Immature natural killer cell (primary cell): ENCODE data around the gene SPPL2A. TPM values are rescaled to one million over a fixed set of nuclear protein-coding genes. Genes with fewer than 3 reads are reported as not detected.

Source experiments
- DNase-seq, 3 donors: peaks; one replicate each; pipeline ENCODE4 v3.0.0; 2022; ENCODE audit warnings: mixed read lengths in 1 of 3
- H3K27ac Mint-ChIP-seq, 6 donors: one replicate each; pipeline ENCODE4 v1.8.0; 2020; ENCODE audit warnings: mixed read lengths in 6 of 6, mild to moderate bottlenecking in 5 of 6, inconsistent platforms in 4 of 6, moderate library complexity in 3 of 6
- H3K27me3 Mint-ChIP-seq, 3 donors: one replicate each; pipeline ENCODE4 v1.8.0; 2020 to 2021; ENCODE audit warnings: low read depth in 3 of 3, mild to moderate bottlenecking in 3 of 3, mixed read lengths in 3 of 3, moderate library complexity in 3 of 3, inconsistent platforms in 1 of 3
- H3K36me3 Mint-ChIP-seq, 3 donors: one replicate each; pipeline ENCODE4 v1.8.0; 2020; ENCODE audit warnings: mixed read lengths in 3 of 3, inconsistent platforms in 2 of 3, mild to moderate bottlenecking in 2 of 3
- H3K4me1 Mint-ChIP-seq, 2 donors: one replicate each; pipeline ENCODE4 v1.8.0; 2020; ENCODE audit warnings: inconsistent platforms in 2 of 2, mild to moderate bottlenecking in 2 of 2, mixed read lengths in 2 of 2, moderate library complexity in 1 of 2
- H3K4me3 Mint-ChIP-seq, 5 donors: one replicate each; pipeline ENCODE4 v1.8.0; 2020; ENCODE audit warnings: mild to moderate bottlenecking in 5 of 5, mixed read lengths in 5 of 5, inconsistent platforms in 3 of 5, moderate library complexity in 3 of 5
- H3K9me3 Mint-ChIP-seq, 6 donors: one replicate each; pipeline ENCODE4 v1.8.0; 2020; ENCODE audit warnings: mild to moderate bottlenecking in 6 of 6, mixed read lengths in 6 of 6, inconsistent platforms in 4 of 6, moderate library complexity in 3 of 6
- polyA plus RNA-seq, 3 donors: library from polyadenylated mRNA; unstranded; fragments of 300-500 nt; fragmentation: Illumina TruSeq; gene quantifications; one replicate each; pipeline ENCODE4 v1.2.3, GENCODE V29; 2021

SPPL2A gene
- polyA plus RNA-seq, 3 donors from 2014 or later, result 127 to 219 (median 148) TPM

DNA sequence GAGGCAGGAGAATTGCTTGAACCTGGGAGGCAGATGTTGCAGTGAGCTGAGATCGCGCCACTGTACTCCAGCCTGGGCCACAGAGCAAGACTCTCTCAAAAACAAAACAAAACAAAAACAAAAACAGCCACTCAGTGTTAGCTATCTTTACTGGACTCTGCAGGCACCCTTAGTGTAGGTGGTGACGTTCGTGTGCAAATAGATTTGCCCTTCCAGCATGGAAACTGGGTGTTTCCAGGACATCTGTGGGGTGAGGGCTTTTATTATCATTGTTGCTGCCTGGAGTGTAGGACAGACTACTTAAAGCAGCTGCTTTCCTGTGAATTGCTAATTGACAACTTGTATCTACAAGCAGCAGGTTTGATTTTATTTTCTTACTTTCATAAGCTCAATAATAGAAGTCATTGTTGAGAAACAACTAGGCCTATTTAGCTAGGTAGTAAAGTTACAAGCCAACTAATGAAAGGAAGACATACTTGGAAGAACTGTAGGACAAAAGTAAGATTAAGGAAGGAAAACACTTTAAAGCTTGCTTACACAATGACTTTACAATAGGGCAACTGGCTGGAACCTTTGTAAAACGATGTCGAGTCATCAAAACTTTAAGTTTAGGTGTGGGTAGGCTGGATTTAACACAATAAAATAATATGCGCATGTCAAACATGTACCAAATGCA, 25.4 kb upstream of the SPPL2A start:
- no peak overlapping the region for H3K4me3 Mint-ChIP-seq
- H3K27me3 Mint-ChIP-seq, result peaks cover 0 to 5% (median 0%) of the 10 kb centered on the region in 3 donors
- no peak overlapping the region for H3K27ac Mint-ChIP-seq
- H3K36me3 Mint-ChIP-seq, result no peaks in the 10 kb centered on the region
- H3K9me3 Mint-ChIP-seq, result no peaks in the 10 kb centered on the region
- DNase-seq, result no peak
- H3K4me1 Mint-ChIP-seq, result no peaks in the 10 kb centered on the region

DNA sequence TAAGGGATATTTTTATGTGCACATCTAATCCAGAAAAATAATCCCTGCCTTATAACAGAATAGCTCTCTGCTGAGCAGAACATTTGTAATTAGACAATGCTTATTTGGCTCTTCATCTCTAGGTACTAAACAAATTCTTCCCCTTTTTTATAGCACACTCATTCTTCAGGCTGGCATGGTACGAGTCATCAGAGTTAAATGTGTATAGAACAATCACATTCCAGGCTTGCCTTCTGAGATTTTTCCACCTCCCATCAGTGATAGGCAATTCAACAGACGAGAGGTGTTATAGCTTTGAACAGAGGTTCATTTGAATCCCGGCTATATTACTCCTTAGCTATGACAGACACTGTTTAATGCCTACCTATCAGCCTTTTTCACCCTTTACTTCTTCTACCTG, 21.4 kb upstream of the SPPL2A start:
- Mint-ChIP-seq H3K4me1 (no peaks in the 10 kb centered on the region), H3K27ac (no peak overlapping the region), H3K27me3 (peaks cover 0 to 7% (median 2%) of the 10 kb centered on the region in 3 donors), H3K36me3 (no peaks in the 10 kb centered on the region), H3K9me3 (no peaks in the 10 kb centered on the region), H3K4me3 (no peak overlapping the region)
- DNase-seq, result no peak

- Mint-ChIP-seq H3K27ac (no peak overlapping the region), H3K4me3 (no peak overlapping the region), H3K4me1 (no peaks in the 10 kb centered on the region), H3K9me3 (no peaks in the 10 kb centered on the region), H3K27me3 (peaks cover 0 to 7% (median 2%) of the 10 kb centered on the region in 3 donors), H3K36me3 (no peaks in the 10 kb centered on the region)
- no peak for DNase-seq
Observed at GRCh38 chr15:50786438-50786837, 20.9 kb upstream of the SPPL2A start.

- Mint-ChIP-seq H3K4me1 (no peaks in the 10 kb centered on the region), H3K4me3 (no peak overlapping the region), H3K36me3 (no peaks in the 10 kb centered on the region), H3K9me3 (no peaks in the 10 kb centered on the region), H3K27ac (no peak overlapping the region), H3K27me3 (peaks cover 0 to 7% (median 2%) of the 10 kb centered on the region in 3 donors)
- no peak for DNase-seq
Observed at GRCh38 chr15:50783895-50784294, 18.4 kb upstream of the SPPL2A start.

DNA sequence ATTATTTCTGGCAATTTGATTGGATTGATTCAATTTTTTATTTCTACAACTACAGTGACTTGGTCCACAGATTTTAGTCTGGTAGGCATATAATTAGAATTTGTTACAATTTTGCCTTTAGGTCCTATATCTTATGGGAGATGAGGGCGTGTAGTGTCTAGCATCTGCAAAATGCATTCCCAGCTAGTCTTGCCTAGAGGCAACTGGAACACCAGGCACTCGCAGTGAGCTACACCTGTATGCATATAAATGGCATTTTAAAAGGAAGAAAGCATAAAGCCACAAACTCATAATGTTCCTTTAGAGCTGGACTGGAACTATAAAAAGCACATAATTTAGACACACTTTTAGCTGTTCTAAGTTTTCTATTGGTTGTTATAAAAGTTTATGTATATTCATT, 17.9 kb upstream of the SPPL2A start:
- Mint-ChIP-seq H3K27me3 (peaks cover 0 to 7% (median 2%) of the 10 kb centered on the region in 3 donors), H3K4me3 (no peak overlapping the region), H3K4me1 (no peaks in the 10 kb centered on the region), H3K27ac (no peak overlapping the region), H3K9me3 (no peaks in the 10 kb centered on the region), H3K36me3 (no peaks in the 10 kb centered on the region)
- no peak for DNase-seq

DNA sequence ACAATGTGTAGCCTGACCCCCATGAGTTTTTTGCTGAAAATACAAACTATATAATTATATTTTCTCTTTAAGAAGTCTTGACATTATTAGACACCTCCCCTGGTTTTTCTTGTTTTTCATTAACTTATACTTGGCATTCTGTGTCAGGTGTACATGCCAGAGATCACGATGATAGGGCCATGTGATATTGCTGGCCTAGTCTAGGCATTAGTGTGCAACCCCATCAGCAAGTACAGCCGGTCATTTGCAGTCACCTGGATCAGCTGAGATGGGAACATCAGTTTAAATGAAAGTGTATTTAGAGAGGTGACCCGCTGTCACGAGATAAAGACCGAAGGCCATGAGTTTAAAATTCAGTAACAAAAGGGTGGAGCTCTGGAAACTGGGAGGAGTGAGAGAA, 12.6 kb upstream of the SPPL2A start:
- Mint-ChIP-seq H3K27me3 (peaks cover 0 to 2% (median 0%) of the 10 kb centered on the region in 3 donors), H3K9me3 (no peaks in the 10 kb centered on the region), H3K4me3 (no peak overlapping the region), H3K4me1 (peaks cover 8 to 12% of the 10 kb centered on the region in 2 donors), H3K27ac (no peak overlapping the region), H3K36me3 (no peaks in the 10 kb centered on the region)
- DNase-seq, result no peak

DNA sequence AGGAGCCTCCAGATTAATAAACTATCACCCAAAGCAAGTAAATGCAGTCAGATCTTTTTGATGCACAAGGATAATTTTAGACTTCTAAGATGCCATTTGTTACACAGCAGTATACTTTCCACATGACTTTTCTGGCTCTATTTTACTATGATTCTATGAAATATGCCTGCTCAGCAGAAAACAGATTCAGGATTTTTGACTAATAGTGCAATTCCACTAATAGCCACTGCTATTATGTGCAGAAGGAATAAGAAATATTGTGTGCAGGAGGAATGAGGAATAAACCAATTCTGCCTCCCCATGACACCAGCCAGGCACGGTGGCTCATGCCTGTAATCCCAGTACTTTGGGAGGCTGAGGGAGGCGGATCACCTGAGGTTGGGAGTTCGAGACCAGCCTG, 11.5 kb upstream of the SPPL2A start:
- Mint-ChIP-seq H3K27ac (peak overlapping the region in 1 of 6 donors; percentile 4), H3K36me3 (no peaks in the 10 kb centered on the region), H3K27me3 (peaks cover 0 to 1% (median 0%) of the 10 kb centered on the region in 3 donors), H3K4me1 (peaks cover 8 to 12% of the 10 kb centered on the region in 2 donors), H3K4me3 (no peak overlapping the region), H3K9me3 (no peaks in the 10 kb centered on the region)
- no peak for DNase-seq

- H3K36me3 Mint-ChIP-seq, result no peaks in the 10 kb centered on the region
- H3K27me3 Mint-ChIP-seq, result no peaks in the 10 kb centered on the region
- peak; percentile 21 to 42 (median 41) for DNase-seq
- no peaks in the 10 kb centered on the region for H3K9me3 Mint-ChIP-seq
- peaks cover 8 to 12% of the 10 kb centered on the region in 2 donors for H3K4me1 Mint-ChIP-seq
- peak overlapping the region in 1 of 5 donors; percentile 34 for H3K4me3 Mint-ChIP-seq
- H3K27ac Mint-ChIP-seq, result peak overlapping the region; percentile 63 to 91 (median 80)
Observed at GRCh38 chr15:50774450-50774849, 8.9 kb upstream of the SPPL2A start.

GRCh38 chr15:50773389-50773788, 7.9 kb upstream of the SPPL2A start:
- Mint-ChIP-seq H3K9me3 (no peaks in the 10 kb centered on the region), H3K4me3 (no peak overlapping the region), H3K36me3 (no peaks in the 10 kb centered on the region), H3K4me1 (peaks cover 8 to 12% of the 10 kb centered on the region in 2 donors), H3K27ac (peak overlapping the region in 4 of 6 donors; percentile 18 to 62 (median 44)), H3K27me3 (peaks cover 0 to 4% (median 0%) of the 10 kb centered on the region in 3 donors)
- no peak for DNase-seq

DNA sequence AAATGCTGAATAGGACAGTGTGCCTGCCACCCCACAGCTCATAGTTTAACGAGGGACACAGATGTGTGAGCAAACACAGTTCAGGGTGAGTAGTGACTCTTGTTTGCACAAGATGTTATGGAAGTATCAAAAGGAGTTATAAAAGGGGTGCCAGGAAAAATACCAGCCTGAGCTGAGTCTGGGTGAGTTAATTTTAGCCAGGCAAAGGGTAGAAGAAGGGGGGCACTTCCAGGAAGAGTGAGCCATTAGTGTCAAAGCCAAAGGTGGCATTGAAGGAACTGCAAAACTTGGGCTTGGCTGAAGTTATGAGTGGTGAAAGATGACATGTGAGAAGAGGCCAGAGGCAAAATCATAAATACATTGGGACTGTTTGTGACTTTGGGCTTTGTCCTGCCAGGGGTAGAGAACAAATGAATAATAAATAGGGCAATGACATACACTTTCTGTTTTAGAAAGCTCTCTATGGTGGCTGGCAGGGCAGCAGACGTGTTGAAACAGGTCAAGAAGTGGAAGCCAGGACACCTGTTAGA, 1.9 kb upstream of the SPPL2A start:
- H3K36me3 Mint-ChIP-seq, result no peaks in the 10 kb centered on the region
- DNase-seq, result no peak
- H3K9me3 Mint-ChIP-seq, result no peaks in the 10 kb centered on the region
- peak overlapping the region in 3 of 5 donors; percentile 29 to 85 (median 42) for H3K4me3 Mint-ChIP-seq
- H3K27ac Mint-ChIP-seq, result peak overlapping the region; percentile 4 to 93 (median 62)
- H3K27me3 Mint-ChIP-seq, result peaks cover 4 to 17% (median 9%) of the 10 kb centered on the region in 3 donors
- H3K4me1 Mint-ChIP-seq, result peaks cover 32 to 39% of the 10 kb centered on the region in 2 donors

DNA sequence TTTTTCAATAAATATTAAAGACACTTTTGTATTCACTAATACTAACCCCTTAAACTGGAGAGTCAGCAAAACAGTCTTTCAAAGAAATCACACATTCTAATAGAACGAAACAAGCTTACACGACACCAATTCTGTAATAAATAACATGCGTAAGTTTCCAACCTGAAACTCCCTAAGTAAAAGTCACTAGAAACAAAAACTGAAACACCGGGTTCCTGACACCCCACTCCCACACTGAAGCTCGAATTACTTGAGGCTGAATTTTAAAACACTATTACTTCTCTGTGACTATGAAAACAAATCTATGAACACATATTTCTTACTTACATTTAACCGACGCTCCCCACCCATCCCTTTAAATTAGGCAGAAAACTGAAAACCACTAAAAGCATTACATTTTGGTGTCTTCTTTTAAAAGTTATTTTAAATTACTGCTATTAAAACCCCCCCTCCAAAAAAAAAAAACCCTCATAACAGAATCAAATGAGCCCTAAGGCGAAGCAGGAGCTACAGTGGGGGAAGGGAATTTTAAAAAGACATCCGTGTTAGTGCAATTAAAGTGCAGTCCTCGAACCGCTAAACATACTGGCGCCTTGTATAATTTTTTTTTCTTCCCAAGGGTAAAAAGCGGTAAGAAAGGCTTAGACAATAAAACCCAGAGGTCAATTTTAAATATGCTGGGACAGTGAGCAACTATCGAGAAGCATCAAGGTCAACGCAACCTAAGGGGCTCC, 878 bp downstream of the SPPL2A start:
- Mint-ChIP-seq H3K27ac (peak overlapping the region; percentile 91 to 98 (median 96)), H3K4me1 (peaks cover 53 to 64% of the 10 kb centered on the region in 2 donors), H3K27me3 (peaks cover 4 to 19% (median 9%) of the 10 kb centered on the region in 3 donors), H3K4me3 (peak overlapping the region; percentile 87 to 97 (median 92)), H3K9me3 (no peaks in the 10 kb centered on the region), H3K36me3 (no peaks in the 10 kb centered on the region)
- peak; percentile 49 to 61 (median 52) for DNase-seq

DNA sequence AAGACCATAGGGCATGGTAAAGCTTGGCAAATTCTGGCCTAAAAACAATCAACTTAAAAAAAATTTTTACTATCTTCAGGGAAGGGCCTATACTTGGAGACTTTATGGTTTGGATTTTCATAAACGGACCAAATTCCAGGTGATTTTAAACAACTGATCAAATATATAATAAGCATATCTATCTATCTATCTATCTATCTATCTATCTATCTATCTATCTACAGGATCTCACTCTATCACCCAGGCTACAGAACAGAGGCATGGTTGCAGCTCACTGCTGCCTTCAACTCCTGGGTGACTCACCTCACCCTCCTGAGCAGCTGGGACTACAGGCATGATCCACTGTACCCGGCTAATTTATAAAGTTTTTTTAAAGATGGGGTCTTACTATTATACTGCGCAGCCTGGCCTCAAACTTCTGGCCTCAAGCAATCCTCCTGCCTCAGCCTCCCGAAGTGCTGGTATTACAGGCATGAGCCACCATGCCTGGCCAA, 6.7 kb downstream of the SPPL2A start:
- peak overlapping the region in 3 of 6 donors; percentile 24 to 78 (median 40) for H3K27ac Mint-ChIP-seq
- H3K36me3 Mint-ChIP-seq, result no peaks in the 10 kb centered on the region
- no peak for DNase-seq
- H3K4me3 Mint-ChIP-seq, result no peak overlapping the region
- peaks cover 46 to 63% of the 10 kb centered on the region in 2 donors for H3K4me1 Mint-ChIP-seq
- no peaks in the 10 kb centered on the region for H3K9me3 Mint-ChIP-seq
- H3K27me3 Mint-ChIP-seq, result peaks cover 0 to 3% (median 0%) of the 10 kb centered on the region in 3 donors

DNA sequence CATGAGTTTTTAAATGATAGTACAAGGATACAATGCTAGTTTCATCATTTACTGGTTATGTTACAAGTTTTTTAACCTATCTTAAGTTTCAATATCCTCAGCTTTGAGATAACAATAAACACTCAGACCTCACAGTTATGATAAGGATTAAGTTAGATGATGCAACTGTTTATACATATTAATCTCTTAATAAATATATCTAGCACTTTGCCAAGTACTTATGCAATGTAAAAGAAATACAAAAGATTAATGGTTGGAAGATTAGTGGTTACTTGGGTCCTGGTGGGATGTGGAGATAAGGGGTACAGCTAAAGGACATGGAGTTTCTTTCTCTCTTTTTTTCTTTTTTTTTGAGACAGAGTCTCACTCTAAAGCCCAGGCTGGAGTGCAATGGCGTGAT, 12.0 kb downstream of the SPPL2A start:
- H3K36me3 Mint-ChIP-seq, result peaks cover 0 to 6% (median 4%) of the 10 kb centered on the region in 3 donors
- peaks cover 0 to 6% (median 0%) of the 10 kb centered on the region in 3 donors for H3K27me3 Mint-ChIP-seq
- H3K4me3 Mint-ChIP-seq, result no peak overlapping the region
- H3K27ac Mint-ChIP-seq, result peak overlapping the region in 1 of 6 donors; percentile 29
- no peaks in the 10 kb centered on the region for H3K9me3 Mint-ChIP-seq
- H3K4me1 Mint-ChIP-seq, result peaks cover 43 to 59% of the 10 kb centered on the region in 2 donors
- DNase-seq, result no peak

DNA sequence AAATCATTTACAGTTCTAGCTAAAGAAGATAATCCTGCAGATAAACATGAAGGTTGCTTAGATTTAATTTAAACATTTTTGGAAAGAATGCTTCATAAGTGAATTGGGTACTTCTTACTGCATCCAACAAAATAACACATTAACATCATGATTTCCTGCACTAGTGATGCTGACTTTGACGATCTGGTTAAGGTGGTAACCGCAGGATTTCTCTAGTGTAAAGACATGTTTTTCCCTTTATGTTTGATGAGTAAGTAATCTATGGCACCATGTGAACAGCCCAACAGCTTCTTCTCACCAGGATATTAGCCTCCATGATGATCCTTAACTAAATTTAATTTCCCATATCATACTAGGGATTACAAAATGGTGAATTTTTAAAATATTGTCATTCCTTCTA, 14.1 kb downstream of the SPPL2A start:
- peak overlapping the region; percentile 34 to 70 (median 67) for H3K4me3 Mint-ChIP-seq
- peaks cover 0 to 6% (median 0%) of the 10 kb centered on the region in 3 donors for H3K27me3 Mint-ChIP-seq
- peak; percentile 71 to 75 (median 74) for DNase-seq
- H3K4me1 Mint-ChIP-seq, result peaks cover 35 to 47% of the 10 kb centered on the region in 2 donors
- no peaks in the 10 kb centered on the region for H3K9me3 Mint-ChIP-seq
- H3K27ac Mint-ChIP-seq, result peak overlapping the region; percentile 68 to 78 (median 76)
- H3K36me3 Mint-ChIP-seq, result peaks cover 5 to 16% (median 6%) of the 10 kb centered on the region in 3 donors
